Stomach (tissue), 4 donors: Measurements from ENCODE around the gene LFNG.

Experiments
- CTCF ChIP-seq, 7 experiments: fragments of 450-650 bp in 4 of 7; fragments of 200-600 bp in 3 of 7; sonication (generic) in 3 of 7; IDR thresholded peaks; one replicate each; pipeline ENCODE4 v1.5.1; 2016 to 2019; ENCODE audit warnings: antibody characterized with exemption in 7 of 7, control low read depth in 2 of 7, mild to moderate bottlenecking in 1 of 7
- POLR2A ChIP-seq, 4 donors: fragments of 450-650 bp; IDR thresholded peaks; one replicate each; pipeline ENCODE4 v1.6.1; 2016; ENCODE audit warnings: antibody characterized with exemption in 4 of 4, control low read depth in 2 of 4, mild to moderate bottlenecking in 1 of 4, moderate library complexity in 1 of 4
- POLR2AphosphoS5 ChIP-seq, 3 donors: sonication (generic); formaldehyde crosslinking; IDR thresholded peaks; one replicate each; pipeline ENCODE4 v1.6.1; 2016; ENCODE audit warnings: antibody characterized with exemption in 3 of 3

GRCh38 chr7:2502647-2502966 is 17.0 kb upstream of the LFNG start:
- TF ChIP-seq POLR2AphosphoS5 (IDR thresholded peaks at IDR 0.05) (no peak), CTCF (IDR thresholded peaks at IDR 0.05) (no peak), POLR2A (IDR thresholded peaks at IDR 0.05) (no peak)
